Measurements from ENCODE around the gene SLC27A1.

The SLC27A1 gene

GRCh38 chr19:17445526-17446165 lies 24.7 kb upstream of the SLC27A1 start:
- no peak for TF ChIP-seq CTCF (IDR thresholded peaks at IDR 0.05; ENCODE audit: insufficient read depth, low read length, poor library complexity, severe bottlenecking)
- no peaks in the 10 kb centered on the region for H3K27me3 ChIP-seq (replicated peaks; ENCODE audit: control insufficient read depth, insufficient read depth, low read length)
- H3K4me3 ChIP-seq (replicated peaks; ENCODE audit: low read depth, low read length): no peak overlapping the region
- no peaks in the 10 kb centered on the region for H3K36me3 ChIP-seq (ENCODE audit: control insufficient read depth, insufficient read depth, low read length)
- DNase-seq (ENCODE audit: extremely low read depth, insufficient read length): no peak

- no peaks in the 10 kb centered on the region for H3K27me3 ChIP-seq (replicated peaks; ENCODE audit: control insufficient read depth, insufficient read depth, low read length)
- no peak for TF ChIP-seq CTCF (IDR thresholded peaks at IDR 0.05; ENCODE audit: insufficient read depth, low read length, poor library complexity, severe bottlenecking)
- no peaks in the 10 kb centered on the region for H3K36me3 ChIP-seq (ENCODE audit: control insufficient read depth, insufficient read depth, low read length)
- no peak for DNase-seq (ENCODE audit: extremely low read depth, insufficient read length)
- no peak overlapping the region for H3K4me3 ChIP-seq (replicated peaks; ENCODE audit: low read depth, low read length)
Observed at GRCh38 chr19:17447704-17448130, 22.6 kb upstream of the SLC27A1 start.

GRCh38 chr19:17448131-17448967 lies 22.0 kb upstream of the SLC27A1 start, which contains the start of gene TMEM221:
Gene TMEM221 (minus strand): TSS chr19:17448668. CDS start chr19:17448462, 206 bp downstream.
- no peaks in the 10 kb centered on the region for H3K36me3 ChIP-seq (ENCODE audit: control insufficient read depth, insufficient read depth, low read length)
- peak; percentile 48 for TF ChIP-seq CTCF (IDR thresholded peaks at IDR 0.05; ENCODE audit: insufficient read depth, low read length, poor library complexity, severe bottlenecking)
- peak; percentile 41 for DNase-seq (ENCODE audit: extremely low read depth, insufficient read length)
- H3K4me3 ChIP-seq (replicated peaks; ENCODE audit: low read depth, low read length): no peak within 1 kb of the TSS; the same call in 1 of the 2 replicates
- no peaks in the 10 kb centered on the region for H3K27me3 ChIP-seq (replicated peaks; ENCODE audit: control insufficient read depth, insufficient read depth, low read length)

GRCh38 chr19:17450264-17451075 lies 19.9 kb upstream of the SLC27A1 start:
- H3K27me3 ChIP-seq (replicated peaks; ENCODE audit: control insufficient read depth, insufficient read depth, low read length): no peaks in the 10 kb centered on the region
- no peak overlapping the region for H3K4me3 ChIP-seq (replicated peaks; ENCODE audit: low read depth, low read length)
- TF ChIP-seq CTCF (IDR thresholded peaks at IDR 0.05; ENCODE audit: insufficient read depth, low read length, poor library complexity, severe bottlenecking): no peak
- DNase-seq (ENCODE audit: extremely low read depth, insufficient read length): peak; percentile 35
- no peaks in the 10 kb centered on the region for H3K36me3 ChIP-seq (ENCODE audit: control insufficient read depth, insufficient read depth, low read length)

GRCh38 chr19:17451820-17452219 lies 18.5 kb upstream of the SLC27A1 start:
- no peaks in the 10 kb centered on the region for H3K27me3 ChIP-seq (replicated peaks; ENCODE audit: control insufficient read depth, insufficient read depth, low read length)
- DNase-seq (ENCODE audit: extremely low read depth, insufficient read length): no peak
- H3K4me3 ChIP-seq (replicated peaks; ENCODE audit: low read depth, low read length): no peak overlapping the region
- no peaks in the 10 kb centered on the region for H3K36me3 ChIP-seq (ENCODE audit: control insufficient read depth, insufficient read depth, low read length)
- TF ChIP-seq CTCF (IDR thresholded peaks at IDR 0.05; ENCODE audit: insufficient read depth, low read length, poor library complexity, severe bottlenecking): no peak
